ENCODE data around the gene MKLN1. TPM values are rescaled to one million over a fixed set of nuclear protein-coding genes. Genes with fewer than 3 reads are reported as not detected.
"Not testable (repeated sequence)": the region's sequence is repeated elsewhere in the genome, so short reads cannot be mapped to it uniquely, and the experiment has no call there.

The MKLN1 gene
- polyA plus RNA-seq, 3 donors from 2014 or later = 10.8 to 26.6 (median 17.5) TPM

- peak overlapping the region in 1 of 6 donors; percentile 32 for H3K27ac Mint-ChIP-seq
- peaks cover 0 to 6% (median 0%) of the 10 kb centered on the region in 3 donors for H3K36me3 Mint-ChIP-seq
- peaks cover 0 to 4% (median 2%) of the 10 kb centered on the region in 3 donors for H3K27me3 Mint-ChIP-seq (ENCODE audit: low read depth in 3 of 3)
- no peaks in the 10 kb centered on the region for H3K9me3 Mint-ChIP-seq
- H3K4me1 Mint-ChIP-seq = peaks cover 22 to 24% of the 10 kb centered on the region in 2 donors
- DNase-seq = no peak
- H3K4me3 Mint-ChIP-seq = no peak overlapping the region
Measured at GRCh38 chr7:131500357-131500756, 172.7 kb downstream of the MKLN1 start.

- peaks cover 0 to 2% (median 2%) of the 10 kb centered on the region in 3 donors for H3K27me3 Mint-ChIP-seq (ENCODE audit: low read depth in 3 of 3)
- peaks cover 22 to 24% of the 10 kb centered on the region in 2 donors for H3K4me1 Mint-ChIP-seq
- H3K36me3 Mint-ChIP-seq = peaks cover 0 to 5% (median 0%) of the 10 kb centered on the region in 3 donors
- peak; percentile 18 to 38 (median 27) for DNase-seq
- peak overlapping the region; percentile 12 to 62 (median 40) for H3K27ac Mint-ChIP-seq
- H3K4me3 Mint-ChIP-seq = peak overlapping the region in 1 of 5 donors; percentile 27
- H3K9me3 Mint-ChIP-seq = no peaks in the 10 kb centered on the region
Measured at GRCh38 chr7:131501422-131501821, 173.7 kb downstream of the MKLN1 start.

GRCh38 chr7:131501930-131502685 is 174.4 kb downstream of the MKLN1 start:
- no peak for DNase-seq
- H3K4me1 Mint-ChIP-seq = peaks cover 22 to 24% of the 10 kb centered on the region in 2 donors
- no peaks in the 10 kb centered on the region for H3K36me3 Mint-ChIP-seq
- no peaks in the 10 kb centered on the region for H3K9me3 Mint-ChIP-seq
- H3K27me3 Mint-ChIP-seq (ENCODE audit: low read depth in 3 of 3) = peaks cover 0 to 2% (median 2%) of the 10 kb centered on the region in 3 donors
- H3K27ac Mint-ChIP-seq = peak overlapping the region; percentile 11 to 69 (median 54)
- no peak overlapping the region for H3K4me3 Mint-ChIP-seq

- H3K4me1 Mint-ChIP-seq = peaks cover 25 to 28% of the 10 kb centered on the region in 2 donors
- peak overlapping the region in 2 of 6 donors; percentile 24 to 69 for H3K27ac Mint-ChIP-seq
- H3K9me3 Mint-ChIP-seq = no peaks in the 10 kb centered on the region
- no peak for DNase-seq
- peaks cover 0 to 6% (median 2%) of the 10 kb centered on the region in 3 donors for H3K27me3 Mint-ChIP-seq (ENCODE audit: low read depth in 3 of 3)
- H3K36me3 Mint-ChIP-seq = no peaks in the 10 kb centered on the region
- no peak overlapping the region for H3K4me3 Mint-ChIP-seq
Measured at GRCh38 chr7:131502810-131503508, 175.3 kb downstream of the MKLN1 start.

GRCh38 chr7:131503639-131504038 is 176.0 kb downstream of the MKLN1 start:
- H3K27me3 Mint-ChIP-seq (ENCODE audit: low read depth in 3 of 3) = peaks cover 0 to 11% (median 2%) of the 10 kb centered on the region in 3 donors
- no peak overlapping the region for H3K4me3 Mint-ChIP-seq
- H3K36me3 Mint-ChIP-seq = no peaks in the 10 kb centered on the region
- DNase-seq = no peak
- no peak overlapping the region for H3K27ac Mint-ChIP-seq
- peaks cover 28 to 33% of the 10 kb centered on the region in 2 donors for H3K4me1 Mint-ChIP-seq
- no peaks in the 10 kb centered on the region for H3K9me3 Mint-ChIP-seq

GRCh38 chr7:131504157-131504899 is 176.7 kb downstream of the MKLN1 start:
- Mint-ChIP-seq H3K27ac (peak overlapping the region in 1 of 6 donors; percentile 28), H3K4me1 (peaks cover 28 to 33% of the 10 kb centered on the region in 2 donors), H3K4me3 (no peak overlapping the region), H3K36me3 (no peaks in the 10 kb centered on the region), H3K9me3 (no peaks in the 10 kb centered on the region), H3K27me3 (ENCODE audit: low read depth in 3 of 3) (peaks cover 1 to 11% (median 2%) of the 10 kb centered on the region in 3 donors)
- DNase-seq = no peak

- not testable (repeated sequence) for H3K9me3 Mint-ChIP-seq, H3K27ac Mint-ChIP-seq, DNase-seq, H3K4me3 Mint-ChIP-seq, H3K36me3 Mint-ChIP-seq
- Mint-ChIP-seq H3K27me3 (ENCODE audit: low read depth in 3 of 3) (peaks cover 2 to 11% (median 2%) of the 10 kb centered on the region in 3 donors), H3K4me1 (peaks cover 28 to 33% of the 10 kb centered on the region in 2 donors)
Measured at GRCh38 chr7:131505037-131505620, 177.5 kb downstream of the MKLN1 start.

- H3K27ac Mint-ChIP-seq = no peak overlapping the region
- no peak overlapping the region for H3K4me3 Mint-ChIP-seq
- H3K9me3 Mint-ChIP-seq = no peaks in the 10 kb centered on the region
- DNase-seq = no peak
- H3K27me3 Mint-ChIP-seq (ENCODE audit: low read depth in 3 of 3) = peaks cover 2 to 11% (median 2%) of the 10 kb centered on the region in 3 donors
- peaks cover 28 to 29% of the 10 kb centered on the region in 2 donors for H3K4me1 Mint-ChIP-seq
- H3K36me3 Mint-ChIP-seq = no peaks in the 10 kb centered on the region
Measured at GRCh38 chr7:131505636-131506557, 178.2 kb downstream of the MKLN1 start.

- Mint-ChIP-seq H3K27me3 (ENCODE audit: low read depth in 3 of 3) (peaks cover 2 to 11% (median 2%) of the 10 kb centered on the region in 3 donors), H3K36me3 (no peaks in the 10 kb centered on the region), H3K27ac (no peak overlapping the region), H3K4me3 (no peak overlapping the region), H3K4me1 (peaks cover 22% of the 10 kb centered on the region in 2 donors), H3K9me3 (no peaks in the 10 kb centered on the region)
- no peak for DNase-seq
Measured at GRCh38 chr7:131506597-131506996, 178.9 kb downstream of the MKLN1 start.

- peaks cover 1 to 11% (median 4%) of the 10 kb centered on the region in 3 donors for H3K27me3 Mint-ChIP-seq (ENCODE audit: low read depth in 3 of 3)
Measured at GRCh38 chr7:131507592-131508331, 180.1 kb downstream of the MKLN1 start.

GRCh38 chr7:131508754-131509486 is 181.2 kb downstream of the MKLN1 start:
- no peak for DNase-seq
- Mint-ChIP-seq H3K27me3 (ENCODE audit: low read depth in 3 of 3) (peaks cover 0 to 16% (median 4%) of the 10 kb centered on the region in 3 donors), H3K27ac (peak overlapping the region in 1 of 6 donors; percentile 21), H3K4me1 (peaks cover 12 to 27% of the 10 kb centered on the region in 2 donors), H3K9me3 (no peaks in the 10 kb centered on the region), H3K36me3 (no peaks in the 10 kb centered on the region), H3K4me3 (no peak overlapping the region)

More at GRCh38 chr7:131507592-131508331, 180.1 kb downstream of the MKLN1 start:
- Mint-ChIP-seq H3K4me3 (peak overlapping the region in 1 of 5 donors; percentile 51), H3K9me3 (no peaks in the 10 kb centered on the region), H3K36me3 (no peaks in the 10 kb centered on the region), H3K27ac (no peak overlapping the region), H3K4me1 (peaks cover 10 to 17% of the 10 kb centered on the region in 2 donors)
- DNase-seq = peak; percentile 57 to 61 (median 57)

All from immature natural killer cell (primary cell).